DOHH2 (cell line): ENCODE measurements around the gene SLC22A14.
A peak's percentile ranks its signal among the peaks of the same experiment; 100 is the strongest.

ENCODE experiments used
- CTCF ChIP-seq: fragments of 200-600 bp; sonication (generic); IDR thresholded peaks from one replicate; pipeline ENCODE4 v1.5.1; 2014; ENCODE audit warnings: antibody characterized with exemption, mild to moderate bottlenecking, low read depth, low read length; ENCODE audit not compliant: poor library complexity, severe bottlenecking
- EZH2phosphoT487 ChIP-seq: fragments of 200-600 bp; sonication (generic); IDR thresholded peaks from 2 replicates; pipeline ENCODE4 v1.6.1; 2017; ENCODE audit warnings: borderline replicate concordance, mild to moderate bottlenecking, antibody characterized with exemption, low read length, moderate library complexity, mixed read lengths

DNA sequence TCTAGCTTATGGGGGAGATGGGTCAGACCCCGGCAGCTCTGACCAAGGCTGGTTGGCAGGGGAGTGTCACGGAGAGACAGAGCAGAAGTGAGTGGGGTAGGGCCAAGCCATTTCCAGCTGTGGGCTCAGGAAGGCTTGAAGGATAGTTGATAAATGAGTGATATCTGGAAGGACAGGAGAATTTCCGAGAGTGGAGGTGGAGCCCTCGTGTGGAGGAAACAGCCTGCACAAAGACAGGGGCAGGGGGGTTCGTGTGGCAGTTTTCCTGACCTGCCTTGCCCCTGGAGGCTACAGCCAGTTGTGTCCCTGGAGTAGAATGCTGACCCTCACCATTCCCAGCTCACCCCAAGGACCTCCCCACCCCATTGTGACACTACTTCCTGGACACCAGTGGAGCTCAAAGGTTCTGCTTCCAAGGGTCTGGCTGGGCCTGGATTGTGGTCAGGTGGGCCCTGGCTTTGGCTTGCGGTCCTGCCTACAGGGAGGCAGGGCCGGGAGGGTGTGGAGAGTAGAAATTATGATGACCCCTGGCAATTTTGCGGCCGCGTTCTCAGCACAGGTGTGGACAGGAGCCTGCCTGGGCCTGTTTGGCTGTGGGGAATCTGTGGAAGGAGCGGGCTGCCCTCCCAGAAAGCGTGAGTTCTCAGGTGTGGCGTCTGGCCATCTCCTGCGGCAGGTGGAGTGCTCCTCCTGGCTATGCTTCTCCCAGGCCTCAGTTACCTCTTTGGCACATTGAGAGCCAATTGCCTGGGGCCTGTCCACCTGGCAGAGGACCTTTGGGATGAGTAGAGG, at the start of gene SLC22A14:
- TF ChIP-seq CTCF (peak; percentile 48), EZH2phosphoT487 (no peak)
